ENCODE results near the gene ZNF423.

GRCh38 chr16:49836218-49836617, 19.7 kb downstream of the ZNF423 start:
- TF ChIP-seq CTCF (IDR thresholded peaks at IDR 0.05) = no peak
- TF ChIP-seq POLR2A (IDR thresholded peaks at IDR 0.05) = no peak

Measured in lower leg skin (tissue), 3 donors.